Vagina (tissue), 2 donors: ENCODE results near the gene TMX2.

ENCODE experiments used
- POLR2A ChIP-seq, 2 donors: fragments of 450-650 bp; IDR thresholded peaks; one replicate each; pipeline ENCODE4 v1.6.1; 2017; ENCODE audit warnings: antibody characterized with exemption in 2 of 2, mild to moderate bottlenecking in 2 of 2, moderate library complexity in 2 of 2
- POLR2AphosphoS5 ChIP-seq, 2 donors: sonication (generic); formaldehyde crosslinking; IDR thresholded peaks; one replicate each; pipeline ENCODE4 v1.9.0; 2017; ENCODE audit warnings: antibody characterized with exemption in 2 of 2, mild to moderate bottlenecking in 2 of 2, low read depth in 1 of 2; ENCODE audit not compliant: insufficient read depth in 1 of 2
- TF ChIP-seq, protein P1 (sequence below), 3 experiments: fragments of 450-650 bp in 2 of 3; fragments of 200-600 bp in 1 of 3; sonication (generic) in 1 of 3; IDR thresholded peaks; one replicate each; pipeline ENCODE4 v1.5.1; 2017 to 2019; ENCODE audit warnings: antibody characterized with exemption in 3 of 3, mild to moderate bottlenecking in 2 of 3, moderate library complexity in 2 of 3

DNA sequence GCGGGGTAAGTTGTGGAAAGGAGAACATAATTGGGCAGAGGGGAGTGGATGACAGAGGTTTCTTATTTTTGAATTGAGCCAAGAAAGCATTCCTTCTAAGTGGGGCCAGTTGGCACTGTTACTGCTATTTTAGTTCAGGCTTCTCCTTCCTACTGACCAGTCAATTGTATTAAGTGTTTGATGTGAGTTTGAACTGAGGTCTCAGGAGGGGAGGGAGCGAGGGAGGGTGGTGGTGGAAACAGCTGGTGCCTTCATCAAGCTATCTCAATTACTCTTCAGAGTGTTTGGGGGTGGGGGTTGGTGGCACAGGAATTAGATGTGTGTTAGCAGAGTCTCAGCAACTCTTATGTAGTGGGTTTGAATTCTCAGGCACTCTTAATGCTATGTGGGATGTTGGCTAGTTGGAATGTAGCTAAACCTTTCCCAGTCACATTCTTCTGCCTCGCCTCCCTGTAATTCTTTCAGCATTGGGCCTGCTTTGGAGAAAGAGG is 63.7 kb downstream of the TMX2 start:
- TF ChIP-seq POLR2AphosphoS5 (IDR thresholded peaks at IDR 0.05; ENCODE audit: insufficient read depth in 1 of 2, low read depth in 1 of 2) (no peak), POLR2A (IDR thresholded peaks at IDR 0.05) (no peak)
- TF ChIP-seq, protein P1, sequence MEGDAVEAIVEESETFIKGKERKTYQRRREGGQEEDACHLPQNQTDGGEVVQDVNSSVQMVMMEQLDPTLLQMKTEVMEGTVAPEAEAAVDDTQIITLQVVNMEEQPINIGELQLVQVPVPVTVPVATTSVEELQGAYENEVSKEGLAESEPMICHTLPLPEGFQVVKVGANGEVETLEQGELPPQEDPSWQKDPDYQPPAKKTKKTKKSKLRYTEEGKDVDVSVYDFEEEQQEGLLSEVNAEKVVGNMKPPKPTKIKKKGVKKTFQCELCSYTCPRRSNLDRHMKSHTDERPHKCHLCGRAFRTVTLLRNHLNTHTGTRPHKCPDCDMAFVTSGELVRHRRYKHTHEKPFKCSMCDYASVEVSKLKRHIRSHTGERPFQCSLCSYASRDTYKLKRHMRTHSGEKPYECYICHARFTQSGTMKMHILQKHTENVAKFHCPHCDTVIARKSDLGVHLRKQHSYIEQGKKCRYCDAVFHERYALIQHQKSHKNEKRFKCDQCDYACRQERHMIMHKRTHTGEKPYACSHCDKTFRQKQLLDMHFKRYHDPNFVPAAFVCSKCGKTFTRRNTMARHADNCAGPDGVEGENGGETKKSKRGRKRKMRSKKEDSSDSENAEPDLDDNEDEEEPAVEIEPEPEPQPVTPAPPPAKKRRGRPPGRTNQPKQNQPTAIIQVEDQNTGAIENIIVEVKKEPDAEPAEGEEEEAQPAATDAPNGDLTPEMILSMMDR (IDR thresholded peaks at IDR 0.05) = no peak
